IMR-90 (cell line): ENCODE measurements around the gene PACSIN2. TPM values are rescaled to one million over a fixed set of nuclear protein-coding genes. Genes with fewer than 3 reads are reported as not detected.

Source experiments
- ATAC-seq: fragments of 200-7000 bp; cut with Tn5 transposase; 2 replicates; pipeline ENCODE4 v1.9.1; 2020; ENCODE audit warnings: low read depth, mild to moderate bottlenecking, moderate library complexity
- BruUV-seq: library from RNA; stranded (reverse); fragments of 400-500 nt; replicated peaks from 2 replicates; lab custom pipeline; 2021; lab: Mats Ljungman, UMichigan
- CTCF ChIA-PET: fragments of 300-600 bp; formaldehyde crosslinking; extraction: SDS; loops from one replicate; lab custom pipeline; 2021; ENCODE audit warnings: antibody characterized with exemption; lab: Yijun Ruan, JAX
- POLR2A ChIA-PET: fragments of 300-600 bp; sonication (Branson Sonifier 250); formaldehyde crosslinking; loops from one replicate; lab custom pipeline; 2022; ENCODE audit warnings: antibody characterized with exemption; ENCODE audit not compliant: unreplicated experiment; lab: Charles Lee
- DNase-seq: peaks from one replicate; pipeline ENCODE4 v3.0.0; 2013
- H2AFZ ChIP-seq: replicated peaks from 2 replicates; pipeline ENCODE3; 2013; ENCODE audit warnings: low read length, mild to moderate bottlenecking; ENCODE audit not compliant: poor library complexity
- H2AK5ac ChIP-seq: 2 replicates; pipeline ENCODE4 v1.6.1; 2013; ENCODE audit warnings: low read depth, low read length, inconsistent platforms
- H2AK9ac ChIP-seq: replicated peaks from 2 replicates; pipeline ENCODE3; 2013; ENCODE audit warnings: mild to moderate bottlenecking, low read depth, low read length, moderate library complexity; ENCODE audit not compliant: poor library complexity
- H2BK120ac ChIP-seq: 2 replicates; pipeline ENCODE4 v1.6.1; 2013; ENCODE audit warnings: low read depth, low read length, inconsistent platforms
- H2BK15ac ChIP-seq: 3 replicates; pipeline ENCODE4 v1.6.1; 2013; ENCODE audit warnings: low read depth, low read length, inconsistent platforms
- H2BK20ac ChIP-seq: 2 replicates; pipeline ENCODE4 v1.6.1; 2013; ENCODE audit warnings: low read depth, mild to moderate bottlenecking, inconsistent platforms, low read length, moderate library complexity
- H2BK5ac ChIP-seq: 2 replicates; pipeline ENCODE4 v1.6.1; 2013; ENCODE audit warnings: mild to moderate bottlenecking, low read depth, low read length, inconsistent platforms; ENCODE audit not compliant: poor library complexity, severe bottlenecking
- H3K14ac ChIP-seq: replicated peaks from 2 replicates; pipeline ENCODE4 v1.6.1; 2013; ENCODE audit warnings: low read depth, low read length, inconsistent platforms
- H3K18ac ChIP-seq: 2 replicates; pipeline ENCODE4 v1.6.1; 2013; ENCODE audit warnings: low read depth, low read length, control low read depth
- H3K23ac ChIP-seq: 2 replicates; pipeline ENCODE4 v1.6.1; 2013; ENCODE audit warnings: low read depth, low read length, inconsistent platforms
- H3K27ac ChIP-seq: 2 replicates; pipeline ENCODE4 v1.5.1; 2013; ENCODE audit warnings: mild to moderate bottlenecking, control low read depth, low read length; ENCODE audit not compliant: insufficient read depth
- H3K27me3 ChIP-seq: 2 replicates; pipeline ENCODE4 v1.6.1; 2013; ENCODE audit warnings: low read length; ENCODE audit not compliant: control insufficient read depth, insufficient read depth
- H3K36me3 ChIP-seq: 2 replicates; pipeline ENCODE4 v1.6.1; 2013; ENCODE audit warnings: low read length, mixed read lengths; ENCODE audit not compliant: control insufficient read depth, insufficient read depth
- H3K4ac ChIP-seq: 2 replicates; pipeline ENCODE4 v1.6.1; 2013; ENCODE audit warnings: low read depth, low read length, inconsistent platforms
- H3K4me1 ChIP-seq: 2 replicates; pipeline ENCODE4 v1.6.1; 2013; ENCODE audit warnings: low read length, mixed read lengths; ENCODE audit not compliant: control insufficient read depth, insufficient read depth
- H3K4me2 ChIP-seq: 2 replicates; pipeline ENCODE4 v1.6.1; 2013; ENCODE audit warnings: low read depth, mild to moderate bottlenecking, control low read depth, low read length, moderate library complexity
- H3K4me3 ChIP-seq: 2 replicates; pipeline ENCODE4 v1.5.1; 2013; ENCODE audit warnings: low read depth, mild to moderate bottlenecking, control low read depth, low read length, moderate library complexity; ENCODE audit not compliant: insufficient read depth
- H3K56ac ChIP-seq: 2 replicates; pipeline ENCODE4 v1.6.1; 2013; ENCODE audit warnings: low read length, inconsistent platforms; ENCODE audit not compliant: insufficient read depth; ENCODE audit errors: extremely low read depth
- H3K79me1 ChIP-seq, 2 experiments: 2 replicates each; pipeline ENCODE4 v1.6.1; 2013; ENCODE audit warnings: low read length in 2 of 2, inconsistent platforms in 1 of 2, low read depth in 1 of 2
- H3K9ac ChIP-seq: 2 replicates; pipeline ENCODE4 v1.6.1; 2013; ENCODE audit warnings: low read depth, low read length, control low read depth
- H3K9me1 ChIP-seq: 2 replicates; pipeline ENCODE4 v1.6.1; 2013; ENCODE audit warnings: low read length, inconsistent platforms; ENCODE audit not compliant: insufficient read depth
- H3K9me3 ChIP-seq: 2 replicates; pipeline ENCODE4 v1.6.1; 2013; ENCODE audit warnings: low read length; ENCODE audit not compliant: control insufficient read depth, insufficient read depth
- H4K20me1 ChIP-seq: 2 replicates; pipeline ENCODE4 v1.6.1; 2013; ENCODE audit warnings: low read length, inconsistent platforms; ENCODE audit not compliant: insufficient read depth
- H4K5ac ChIP-seq: 2 replicates; pipeline ENCODE4 v1.6.1; 2013; ENCODE audit warnings: mild to moderate bottlenecking, low read depth, low read length, control low read depth
- H4K8ac ChIP-seq, 2 experiments: 2 replicates each; pipeline ENCODE4 v1.6.1; 2013; ENCODE audit warnings: low read depth in 2 of 2, low read length in 2 of 2, control low read depth in 1 of 2, inconsistent platforms in 1 of 2
- H4K91ac ChIP-seq: 2 replicates; pipeline ENCODE4 v1.6.1; 2013; ENCODE audit warnings: low read depth, low read length, inconsistent platforms; ENCODE audit not compliant: insufficient read depth
- BHLHE40 ChIP-seq: fragments of 150-350 bp; IDR thresholded peaks from 2 replicates; pipeline ENCODE4 v1.6.1; 2016; ENCODE audit warnings: mild to moderate bottlenecking, low read depth, low read length
- CEBPB ChIP-seq: IDR thresholded peaks from 2 replicates; pipeline ENCODE4 v1.6.1; 2012; ENCODE audit warnings: low read depth, low read length, improper control_type of control experiment
- CHD1 ChIP-seq: IDR thresholded peaks from 2 replicates; pipeline ENCODE4 v1.6.1; 2012; ENCODE audit warnings: low read depth, low read length, improper control_type of control experiment
- CTCF ChIP-seq: conservative IDR thresholded peaks from 2 replicates; pipeline ENCODE4 v1.5.1; 2012; ENCODE audit warnings: mild to moderate bottlenecking, low read depth, low read length, improper control_type of control experiment
- ELK1 ChIP-seq: fragments of 150-350 bp; IDR thresholded peaks from 2 replicates; pipeline ENCODE4 v1.6.1; 2016; ENCODE audit warnings: low read depth, mild to moderate bottlenecking, low read length, moderate library complexity, borderline replicate concordance
- FOS ChIP-seq: fragments of 150-350 bp; IDR thresholded peaks from 2 replicates; pipeline ENCODE4 v1.6.1; 2016; ENCODE audit warnings: low read depth, low read length
- MAFK ChIP-seq: IDR thresholded peaks from 2 replicates; pipeline ENCODE4 v1.6.1; 2012; ENCODE audit warnings: low read depth, low read length, improper control_type of control experiment
- MAZ ChIP-seq: IDR thresholded peaks from 2 replicates; pipeline ENCODE4 v1.6.1; 2012; ENCODE audit warnings: low read depth, mild to moderate bottlenecking, low read length, improper control_type of control experiment, moderate library complexity, borderline replicate concordance
- MXI1 ChIP-seq: IDR thresholded peaks from 2 replicates; pipeline ENCODE4 v1.6.1; 2012; ENCODE audit warnings: low read depth, mild to moderate bottlenecking, low read length, moderate library complexity, borderline replicate concordance
- NFE2L2 ChIP-seq: fragments of 150-350 bp; IDR thresholded peaks from 2 replicates; pipeline ENCODE4 v1.6.1; 2016; ENCODE audit warnings: low read depth, mild to moderate bottlenecking, low read length
- POLR2A ChIP-seq: IDR thresholded peaks from 2 replicates; pipeline ENCODE4 v1.6.1; 2012; ENCODE audit warnings: mild to moderate bottlenecking, low read depth, low read length
- RAD21 ChIP-seq: IDR thresholded peaks from 2 replicates; pipeline ENCODE4 v1.6.1; 2012; ENCODE audit warnings: low read length, improper control_type of control experiment
- RCOR1 ChIP-seq: IDR thresholded peaks from 2 replicates; pipeline ENCODE4 v1.6.1; 2012; ENCODE audit warnings: mild to moderate bottlenecking, low read length, improper control_type of control experiment; ENCODE audit not compliant: insufficient replicate concordance
- RFX5 ChIP-seq: IDR thresholded peaks from 2 replicates; pipeline ENCODE4 v1.8.0; 2012; ENCODE audit warnings: low read depth, mild to moderate bottlenecking, low read length, moderate library complexity
- SMC3 ChIP-seq: fragments of 150-350 bp; IDR thresholded peaks from 2 replicates; pipeline ENCODE4 v1.6.1; 2016; ENCODE audit warnings: low read depth, mild to moderate bottlenecking, antibody characterized with exemption, low read length, moderate library complexity
- USF2 ChIP-seq: fragments of 150-350 bp; IDR thresholded peaks from 2 replicates; pipeline ENCODE4 v1.6.1; 2017; ENCODE audit warnings: mild to moderate bottlenecking, antibody characterized with exemption, low read length, low read depth
- WGBS, 2 experiments: methylation state at CpG; one replicate each; pipeline versions ENCODE4 v1.1.5 to v1.1.7; 2013; ENCODE audit warnings: missing lambda C conversion rate in 2 of 2; ENCODE audit not compliant: insufficient read length in 1 of 2; ENCODE audit errors: extremely low coverage in 2 of 2; 5-methylcytosine and 5-hydroxymethylcytosine counted together
- dilution Hi-C: fragments of 300-500 bp; cut with HindIII; formaldehyde crosslinking; loops from one replicate; pipeline ENCODE4 v1.14.3; 2018; ENCODE audit warnings: low sequenced_read_pairs; ENCODE audit not compliant: unreplicated experiment
- in situ Hi-C: fragments of 300-500 bp; cut with MboI; formaldehyde crosslinking; loops from 3 replicates; pipeline ENCODE4 v1.14.3; 2019; ENCODE audit warnings: low sequenced_read_pairs, inconsistent platforms, mixed read lengths
- intact Hi-C: fragments of 100-400 bp; cut with micrococcal nuclease; formaldehyde crosslinking; loops from 2 replicates; pipeline ENCODE4 v1.10.0; 2022
- polyA plus RNA-seq, 3 experiments: library from polyadenylated mRNA; depleted of rRNA; stranded (reverse); fragments of >200 nt; gene quantifications; 2 replicates each; pipeline ENCODE4 v1.2.3, GENCODE V29; 2012; ENCODE audit warnings: low replicate concordance in 1 of 3
- total RNA-seq: library from RNA; depleted of rRNA; stranded (reverse); fragments of >200 nt; gene quantifications from 2 replicates; pipeline ENCODE4 v1.2.3, GENCODE V29; 2012

The PACSIN2 gene
- total and polyA plus RNA-seq, 2 of the 4 experiments (the other 2 are of a cell fraction), result 85.0 to 118 TPM

DNA sequence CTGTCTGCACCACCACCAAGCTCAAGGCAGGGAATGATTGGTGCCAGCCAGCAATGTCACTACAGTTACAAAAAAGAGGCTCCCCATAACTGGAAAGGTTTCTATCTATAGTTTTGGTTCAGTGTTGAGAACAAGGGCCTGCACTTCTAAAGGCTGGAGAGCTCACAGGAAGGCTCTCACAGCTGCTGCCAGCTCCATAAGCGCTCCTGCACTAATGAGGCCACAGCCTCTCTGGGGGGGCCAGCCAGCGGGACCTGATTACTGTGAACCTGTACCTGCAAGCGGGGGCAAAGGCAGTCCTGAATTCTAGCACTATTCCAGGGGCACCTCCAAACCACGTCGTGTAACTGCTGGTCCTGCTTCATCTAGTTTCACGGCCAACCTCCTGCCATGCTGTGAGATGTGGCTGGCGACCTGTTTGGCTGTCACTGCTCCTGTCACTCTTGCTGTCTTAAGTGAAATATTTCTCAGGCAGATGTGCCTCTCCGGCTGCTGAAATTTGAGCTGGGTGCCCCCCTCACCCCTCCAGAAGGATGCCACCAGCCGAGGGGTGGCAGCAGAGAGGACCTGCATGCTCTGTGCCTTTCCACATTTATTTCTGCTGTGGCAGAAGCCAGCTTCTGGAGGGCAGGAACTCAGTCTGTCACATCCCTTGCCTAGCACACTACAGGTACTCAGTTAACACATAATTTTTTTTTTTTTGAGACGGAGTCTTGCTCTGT lies 104.6 kb downstream of the PACSIN2 start:
- Histone ChIP-seq H2AFZ (no peak overlapping the region), H3K14ac (no peak overlapping the region), H3K79me1 (peaks cover 54 to 93% of the 10 kb centered on the region in 2 experiments), H3K18ac (no peak overlapping the region), H3K56ac (no peak overlapping the region; the same call in 1 of the 2 replicates), H3K4me3 (no peak overlapping the region), H3K36me3 (peaks cover 16% of the 10 kb centered on the region), H3K4me1 (peaks cover 13% of the 10 kb centered on the region; the same call in 1 of the 2 replicates), H3K9me3 (no peaks in the 10 kb centered on the region), H4K20me1 (peaks cover 74% of the 10 kb centered on the region), H2BK5ac (no peak overlapping the region), H4K8ac (no peak overlapping the region), H3K27ac (no peak overlapping the region), H3K27me3 (no peaks in the 10 kb centered on the region), H2BK20ac (no peak overlapping the region), H4K5ac (no peak overlapping the region), H2AK5ac (no peak overlapping the region), H3K4me2 (no peak overlapping the region), H3K4ac (no peak overlapping the region), H3K23ac (no peak overlapping the region), H4K91ac (no peak overlapping the region), H3K9ac (no peak overlapping the region), H2BK120ac (no peak overlapping the region), H2AK9ac (no peak overlapping the region), H2BK15ac (no peak overlapping the region), H3K9me1 (peaks cover 30% of the 10 kb centered on the region; the same call in 1 of the 2 replicates)
- TF ChIP-seq CHD1 (no peak), FOS (no peak), RCOR1 (no peak), MAFK (no peak), RAD21 (no peak), USF2 (no peak), CEBPB (no peak), POLR2A (no peak), NFE2L2 (no peak), MXI1 (no peak), MAZ (no peak), ELK1 (no peak), RFX5 (no peak), CTCF (no peak), SMC3 (no peak), BHLHE40 (no peak)
- CTCF ChIA-PET, result no interaction called here
- 87% methylated on average over 6 of the region's 10 CpGs; no CpG with 5 or more reads in 1 of the 2 experiments for WGBS, 2 experiments
- BruUV-seq, result no TSS peak
- in situ Hi-C loops (no loop called here), intact Hi-C loops (no loop called here), dilution Hi-C loops (no loop called here)
- DNase-seq (no peak), ATAC-seq (no peak)
- POLR2A ChIA-PET, result no interaction called here
